NOMO-1 treated with dmso at 0.1 percent for 144 hours (cell line): ENCODE results near the gene DPH7.
"Not testable (repeated sequence)": the region's sequence is repeated elsewhere in the genome, so short reads cannot be mapped to it uniquely, and the experiment has no call there.

Source experiments
- DNase-seq: peaks from one replicate; lab custom pipeline; 2025; ENCODE audit not compliant: unreplicated experiment; lab: John Stamatoyannopoulos, UW

The DPH7 gene

GRCh38 chr9:137606734-137607138 lies 28.0 kb upstream of the DPH7 start:
- no peak for DNase-seq

GRCh38 chr9:137606005-137606621 lies 27.4 kb upstream of the DPH7 start:
- no peak for DNase-seq

- peak; percentile 96 for DNase-seq
Observed at GRCh38 chr9:137605121-137606004, 26.6 kb upstream of the DPH7 start, which contains the start of gene ARRDC1. Gene ARRDC1, plus strand, starts transcription at chr9:137605686. Its CDS starts 32 bp downstream, at chr9:137605718.

- no peak for DNase-seq
Observed at GRCh38 chr9:137604345-137605086, 25.8 kb upstream of the DPH7 start.

- DNase-seq = no peak
Observed at GRCh38 chr9:137603879-137604278, 25.2 kb upstream of the DPH7 start.

GRCh38 chr9:137602661-137603060 lies 23.9 kb upstream of the DPH7 start:
- DNase-seq = peak; percentile 79

- no peak for DNase-seq
Observed at GRCh38 chr9:137598943-137599342, 20.2 kb upstream of the DPH7 start.

- not testable (repeated sequence) for DNase-seq
Observed at GRCh38 chr9:137596577-137596976, 17.9 kb upstream of the DPH7 start.

GRCh38 chr9:137593176-137593575 lies 14.5 kb upstream of the DPH7 start:
- DNase-seq = no peak

GRCh38 chr9:137592767-137593166 lies 14.0 kb upstream of the DPH7 start:
- no peak for DNase-seq

- DNase-seq = peak; percentile 93
Observed at GRCh38 chr9:137590469-137591383, 12.0 kb upstream of the DPH7 start, which contains the start of gene ZMYND19. Gene ZMYND19, minus strand, starts transcription at chr9:137590512. Its CDS starts 249 bp downstream, at chr9:137590263.

- no peak for DNase-seq
Observed at GRCh38 chr9:137590123-137590468, 11.4 kb upstream of the DPH7 start.

GRCh38 chr9:137589441-137590122 lies 10.9 kb upstream of the DPH7 start:
- DNase-seq = no peak

GRCh38 chr9:137588891-137589290 lies 10.2 kb upstream of the DPH7 start:
- no peak for DNase-seq

- DNase-seq = no peak
Observed at GRCh38 chr9:137588311-137588710, 9.6 kb upstream of the DPH7 start.

GRCh38 chr9:137586854-137587253 lies 8.1 kb upstream of the DPH7 start:
- DNase-seq = no peak

- DNase-seq = no peak
Observed at GRCh38 chr9:137583957-137584356, 5.2 kb upstream of the DPH7 start.

GRCh38 chr9:137583347-137583746 lies 4.6 kb upstream of the DPH7 start:
- DNase-seq = no peak

- no peak for DNase-seq
Observed at GRCh38 chr9:137582286-137582860, 3.6 kb upstream of the DPH7 start.
